ENCODE measurements around the gene TMEM123.

- TF ChIP-seq POLR2A (IDR thresholded peaks at IDR 0.05; ENCODE audit: low read depth, low read length) (no peak), POLR2AphosphoS5 (IDR thresholded peaks at IDR 0.05; ENCODE audit: low read depth, low read length) (no peak), SPI1 (IDR thresholded peaks at IDR 0.05; ENCODE audit: low read depth, low read length) (no peak), TAF1 (IDR thresholded peaks at IDR 0.05; ENCODE audit: low read depth, low read length) (no peak)
These were observed 52.0 kb downstream of the TMEM123 start for GRCh38 chr11:102400603-102401002.

All from GM12891 (cell line).